C4-2B (cell line): Measurements from ENCODE around the gene TADA3.

Experiments used
- H3K27ac ChIP-seq: fragments of 450-650 bp; 2 replicates; pipeline ENCODE4 v1.5.1; 2017
- CTCF ChIP-seq: fragments of 450-650 bp; conservative IDR thresholded peaks from 2 replicates; pipeline ENCODE4 v1.5.1; 2017; ENCODE audit warnings: mild to moderate bottlenecking
- ZFX ChIP-seq: fragments of 450-650 bp; IDR thresholded peaks from 2 replicates; pipeline ENCODE4 v1.6.1; 2017

The TADA3 gene

DNA sequence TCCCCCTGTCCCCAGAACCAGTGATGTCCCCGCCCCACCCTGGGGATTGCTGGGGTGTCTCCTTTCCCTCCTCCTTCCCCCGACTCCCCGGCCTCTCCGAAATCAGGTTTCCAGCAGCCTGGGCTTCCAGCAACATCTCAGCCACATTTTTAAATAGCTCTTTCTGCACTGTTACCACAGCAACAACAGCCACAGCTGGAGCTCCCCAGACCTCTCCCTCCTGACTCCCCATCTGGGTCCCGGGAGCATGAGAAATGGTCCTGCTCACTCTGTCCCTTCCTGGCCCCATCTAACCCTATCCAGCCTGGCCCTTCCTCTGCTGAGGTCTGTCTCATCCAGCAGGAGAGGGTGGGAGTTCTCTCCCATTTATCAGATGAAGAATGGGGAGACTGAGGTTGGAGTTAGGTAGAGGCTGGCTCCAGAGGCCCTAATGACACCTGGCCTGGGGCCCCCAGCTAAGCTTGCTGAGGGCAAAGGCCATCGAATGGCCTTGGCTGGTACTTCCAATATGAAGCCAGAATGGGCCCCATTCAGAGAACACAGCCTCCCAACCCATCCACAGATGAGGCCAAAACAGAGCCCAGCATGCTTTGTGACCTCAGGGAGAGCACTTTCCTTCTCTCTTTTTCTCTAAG is 24.0 kb downstream of the TADA3 start:
- no peak overlapping the region; the same call in 1 of the 2 replicates for H3K27ac ChIP-seq
- TF ChIP-seq ZFX = no peak
- TF ChIP-seq CTCF = no peak

GRCh38 chr3:9767418-9767817 is 24.9 kb downstream of the TADA3 start:
- H3K27ac ChIP-seq = no peak overlapping the region
- no peak for TF ChIP-seq ZFX
- no peak for TF ChIP-seq CTCF

- no peak for TF ChIP-seq CTCF
- no peak for TF ChIP-seq ZFX
- no peak overlapping the region for H3K27ac ChIP-seq
These were observed 26.4 kb downstream of the TADA3 start for GRCh38 chr3:9765865-9766264.

DNA sequence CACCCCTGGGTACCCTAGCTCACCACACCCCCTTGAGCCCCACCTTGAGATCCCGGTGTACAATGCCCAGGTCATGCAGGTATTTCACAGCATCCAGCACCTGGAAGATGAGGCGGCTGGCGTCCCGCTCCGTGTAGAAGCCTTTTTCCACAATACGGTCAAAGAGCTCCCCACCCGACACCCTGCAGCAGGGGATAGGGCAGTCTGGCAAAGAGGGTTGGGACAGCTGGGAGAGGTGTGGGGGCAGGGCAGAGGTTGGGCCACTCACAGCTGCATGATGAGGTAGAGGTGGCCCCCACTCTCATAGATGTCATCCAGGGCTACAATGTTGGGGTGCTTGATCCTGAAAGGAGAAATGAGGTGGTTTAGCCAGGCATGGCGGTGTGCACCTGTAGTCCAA is 29.4 kb downstream of the TADA3 start:
- TF ChIP-seq ZFX (no peak), CTCF (no peak)
- H3K27ac ChIP-seq = no peak overlapping the region

GRCh38 chr3:9761919-9762318 is 30.4 kb downstream of the TADA3 start:
- TF ChIP-seq CTCF (no peak), ZFX (no peak)
- no peak overlapping the region for H3K27ac ChIP-seq

GRCh38 chr3:9760779-9761505 is 31.3 kb downstream of the TADA3 start:
- TF ChIP-seq ZFX (no peak), CTCF (no peak)
- H3K27ac ChIP-seq = no peak overlapping the region

DNA sequence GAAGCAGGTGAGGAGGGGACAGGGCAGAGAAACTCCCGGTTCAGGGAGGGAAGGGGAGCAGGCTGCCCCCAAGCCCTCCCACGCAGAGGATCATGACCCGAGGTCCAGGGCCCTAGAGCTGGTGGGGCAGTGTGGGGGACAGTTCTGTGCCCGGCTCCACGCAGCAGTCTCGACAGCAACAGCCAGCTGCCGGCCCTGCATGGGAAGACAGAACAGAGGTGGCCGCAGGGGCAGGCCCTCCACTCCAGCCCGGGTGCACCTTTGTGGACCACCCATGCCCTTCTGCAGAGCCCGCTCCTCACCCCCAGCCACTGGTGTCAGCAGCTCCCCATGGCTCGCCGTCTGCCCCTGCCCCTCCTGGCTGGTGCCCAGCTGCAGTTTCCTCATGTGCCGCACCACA is 34.8 kb downstream of the TADA3 start:
- H3K27ac ChIP-seq = no peak overlapping the region
- TF ChIP-seq CTCF (no peak), ZFX (no peak)
